Measurements from ENCODE around the gene NRL. TPM values are rescaled to one million over a fixed set of nuclear protein-coding genes. Genes with fewer than 3 reads are reported as not detected.

The NRL gene
- total and polyA plus RNA-seq, 4 donors: 1.5 to 3.2 (median 2.8) TPM

GRCh38 chr14:24078146-24078545 is 36.6 kb downstream of the NRL start (continued):
- no peak for TF ChIP-seq REST (IDR thresholded peaks at IDR 0.05)
- no peak for TF ChIP-seq HNF4A (conservative IDR thresholded peaks at IDR 0.05)
- no peak for TF ChIP-seq NR2F2 (IDR thresholded peaks at IDR 0.05)
- no peak for TF ChIP-seq EGR1 (IDR thresholded peaks at IDR 0.05; ENCODE audit: low read depth in 2 of 2)
- TF ChIP-seq RAD21 (IDR thresholded peaks at IDR 0.05): no peak

GRCh38 chr14:24077086-24077485 is 37.7 kb downstream of the NRL start:
- Histone ChIP-seq H3K9me3 (ENCODE audit: control insufficient read depth in 4 of 4, low read length in 3 of 4) (no peaks in the 10 kb centered on the region), H3K27me3 (ENCODE audit: control insufficient read depth in 4 of 4, insufficient read depth in 4 of 4, low read length in 3 of 4) (no peaks in the 10 kb centered on the region), H3K27ac (ENCODE audit: low read depth in 1 of 2, low read length in 2 of 2) (no peak overlapping the region), H3K36me3 (ENCODE audit: control insufficient read depth in 4 of 4, insufficient read depth in 3 of 4, low read depth in 1 of 4, low read length in 3 of 4) (no peaks in the 10 kb centered on the region), H3K4me3 (ENCODE audit: low read depth in 1 of 3, low read length in 3 of 3) (no peak overlapping the region), H3K9ac (ENCODE audit: low read depth in 1 of 2, low read length in 2 of 2) (no peak overlapping the region), H3K4me1 (ENCODE audit: control insufficient read depth in 4 of 4, insufficient read depth in 4 of 4, low read length in 3 of 4) (peaks cover 30 to 54% (median 48%) of the 10 kb centered on the region in 4 donors)
- TF ChIP-seq REST (IDR thresholded peaks at IDR 0.05): no peak
- no peak for TF ChIP-seq ZBTB33 (IDR thresholded peaks at IDR 0.05)
- TF ChIP-seq HNF4G (IDR thresholded peaks at IDR 0.05): no peak
- TF ChIP-seq GABPA (IDR thresholded peaks at IDR 0.05 in 1 of 2, conservative IDR thresholded peaks at IDR 0.05 in 1 of 2): no peak
- no peak for TF ChIP-seq FOXA1 (IDR thresholded peaks at IDR 0.05)
- TF ChIP-seq SP1 (IDR thresholded peaks at IDR 0.05): no peak
- TF ChIP-seq YY1 (IDR thresholded peaks at IDR 0.05): no peak
- no peak for TF ChIP-seq FOXA2 (IDR thresholded peaks at IDR 0.05)
- no peak for TF ChIP-seq MAX (IDR thresholded peaks at IDR 0.05)
- no peak for TF ChIP-seq NR2F2 (IDR thresholded peaks at IDR 0.05)
- no peak for TF ChIP-seq TAF1 (conservative IDR thresholded peaks at IDR 0.05)
- no peak for TF ChIP-seq HNF4A (conservative IDR thresholded peaks at IDR 0.05)
- WGBS: 96% methylated on average over 23 of the region's 23 CpGs
- DNase-seq (ENCODE audit: low spot score): no peak
